CD4-positive, CD25-positive, alpha-beta regulatory T cell (primary cell): ENCODE data around the gene IKZF5. TPM values are rescaled to one million over a fixed set of nuclear protein-coding genes. Genes with fewer than 3 reads are reported as not detected.

ENCODE experiments used
- ATAC-seq, 2 donors: fragments of 150-1000 bp; cut with Tn5 transposase; one replicate each; pipeline ENCODE4 v1.10.0; 2021; ENCODE audit warnings: low read depth in 2 of 2, moderate number of reproducible peaks in 2 of 2, moderate library complexity in 1 of 2
- DNase-seq, 3 donors: peaks; one replicate each; pipeline versions ENCODE4 v3.0.0 to v3.0.0-alpha.2; 2012 to 2022; ENCODE audit warnings: mixed read lengths in 1 of 3
- H3K27ac ChIP-seq: one replicate; pipeline ENCODE4 v1.7.0; 2013; ENCODE audit warnings: mild to moderate bottlenecking, low read length; ENCODE audit not compliant: insufficient read depth, poor library complexity, severe bottlenecking
- H3K27me3 ChIP-seq: one replicate; pipeline ENCODE4 v1.7.0; 2013; ENCODE audit warnings: low read length; ENCODE audit not compliant: control insufficient read depth, insufficient read depth
- H3K36me3 ChIP-seq: one replicate; pipeline ENCODE4 v1.7.0; 2013; ENCODE audit warnings: mild to moderate bottlenecking, low read length, moderate library complexity; ENCODE audit not compliant: control insufficient read depth, insufficient read depth
- H3K4me1 ChIP-seq: 2 replicates; pipeline ENCODE4 v1.7.0; 2013; ENCODE audit warnings: mild to moderate bottlenecking, low read length; ENCODE audit not compliant: insufficient read depth, control insufficient read depth, poor library complexity, severe bottlenecking
- H3K4me3 ChIP-seq: one replicate; pipeline ENCODE4 v1.7.0; 2013; ENCODE audit warnings: low read depth, mild to moderate bottlenecking, low read length, moderate library complexity
- H3K9me3 ChIP-seq, 2 experiments: 1 replicate in 1 of 2; 2 replicates in 1 of 2; pipeline ENCODE4 v1.7.0; 2013; ENCODE audit warnings: low read length in 2 of 2, mild to moderate bottlenecking in 1 of 2, moderate library complexity in 1 of 2; ENCODE audit not compliant: control insufficient read depth in 2 of 2
- H3K27ac Mint-ChIP-seq, 3 donors: one replicate each; pipeline ENCODE4 v1.8.0; 2020 to 2022; ENCODE audit warnings: mild to moderate bottlenecking in 3 of 3, mixed read lengths in 3 of 3, moderate library complexity in 2 of 3
- H3K27me3 Mint-ChIP-seq: one replicate; pipeline ENCODE4 v1.8.0; 2022; ENCODE audit warnings: mild to moderate bottlenecking, mixed read lengths
- H3K36me3 Mint-ChIP-seq: one replicate; pipeline ENCODE4 v1.8.0; 2020; ENCODE audit warnings: mixed read lengths
- H3K4me1 Mint-ChIP-seq, 4 donors: one replicate each; pipeline ENCODE4 v1.8.0; 2020 to 2022; ENCODE audit warnings: mixed read lengths in 4 of 4, mild to moderate bottlenecking in 1 of 4
- H3K4me3 Mint-ChIP-seq, 4 donors: one replicate each; pipeline ENCODE4 v1.8.0; 2020 to 2022; ENCODE audit warnings: mild to moderate bottlenecking in 4 of 4, mixed read lengths in 4 of 4, moderate library complexity in 3 of 4
- H3K9me3 Mint-ChIP-seq, 7 donors: one replicate each; pipeline ENCODE4 v1.8.0; 2020 to 2022; ENCODE audit warnings: mixed read lengths in 7 of 7, mild to moderate bottlenecking in 3 of 7, moderate library complexity in 2 of 7
- polyA plus RNA-seq, 4 donors: library from polyadenylated mRNA; unstranded; fragments of 300-500 nt; fragmentation: Illumina TruSeq; gene quantifications; one replicate each; pipeline ENCODE4 v1.2.3, GENCODE V29; 2021
- total RNA-seq: library from RNA; stranded (reverse); gene quantifications from one replicate; pipeline ENCODE4 v1.2.3, GENCODE V29; 2022

IKZF5 gene
- total and polyA plus RNA-seq, 5 donors from 2014 or later: 15.4 to 50.2 (median 18.7) TPM

GRCh38 chr10:123038782-123039631 lies 30.4 kb upstream of the IKZF5 start:
- no peaks in the 10 kb centered on the region for H3K9me3 Mint-ChIP-seq
- no peaks in the 10 kb centered on the region for H3K4me1 ChIP-seq
- H3K36me3 Mint-ChIP-seq: peaks cover 24% of the 10 kb centered on the region
- DNase-seq (no peak), ATAC-seq (no peak)
- no peak overlapping the region for H3K4me3 Mint-ChIP-seq
- no peaks in the 10 kb centered on the region for H3K9me3 ChIP-seq
- H3K27ac Mint-ChIP-seq: no peak overlapping the region
- H3K36me3 ChIP-seq: peaks cover 22% of the 10 kb centered on the region
- H3K27ac ChIP-seq: no peak overlapping the region
- H3K27me3 Mint-ChIP-seq: no peaks in the 10 kb centered on the region
- H3K4me1 Mint-ChIP-seq: peaks cover 0 to 9% (median 2%) of the 10 kb centered on the region in 4 donors
- H3K27me3 ChIP-seq: no peaks in the 10 kb centered on the region
- no peak overlapping the region for H3K4me3 ChIP-seq

DNA sequence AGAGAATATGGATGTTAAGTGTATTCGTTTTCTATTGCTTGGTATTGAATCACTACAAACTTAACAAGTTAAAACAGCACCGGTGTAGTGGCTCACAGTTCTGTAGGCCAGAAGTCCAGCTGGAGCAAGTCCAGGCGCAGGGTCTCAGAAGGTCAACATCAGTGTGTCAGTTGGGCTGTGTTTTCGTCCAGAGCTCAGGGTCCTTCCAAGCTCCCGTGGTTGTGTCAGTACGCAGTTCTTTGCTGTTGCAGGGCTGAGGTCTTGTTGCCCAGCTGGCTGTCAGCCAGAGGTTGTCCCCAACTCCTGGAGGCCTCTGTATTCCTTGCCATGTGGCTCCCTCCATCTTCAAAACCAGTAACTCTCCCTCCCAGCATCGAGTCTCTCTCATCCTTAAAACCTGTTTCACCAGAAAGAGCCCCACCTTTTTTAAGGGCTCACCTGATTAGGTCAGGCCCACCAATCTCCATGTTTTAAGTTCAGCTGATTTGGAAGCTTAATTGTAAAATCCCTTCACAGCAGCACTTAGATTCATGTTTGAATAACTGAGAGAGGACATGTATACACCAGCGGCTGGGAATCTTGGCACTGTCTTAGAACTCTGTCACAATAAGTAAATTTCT lies 27.0 kb upstream of the IKZF5 start:
- H3K4me1 ChIP-seq: no peaks in the 10 kb centered on the region
- peaks cover 0 to 5% (median 2%) of the 10 kb centered on the region in 4 donors for H3K4me1 Mint-ChIP-seq
- H3K36me3 Mint-ChIP-seq: peaks cover 26% of the 10 kb centered on the region
- H3K4me3 ChIP-seq: no peak overlapping the region
- DNase-seq: no peak
- H3K9me3 Mint-ChIP-seq: no peaks in the 10 kb centered on the region
- no peaks in the 10 kb centered on the region for H3K27me3 ChIP-seq
- no peaks in the 10 kb centered on the region for H3K9me3 ChIP-seq
- H3K36me3 ChIP-seq: peaks cover 18% of the 10 kb centered on the region
- H3K27ac ChIP-seq: no peak overlapping the region
- no peak overlapping the region for H3K27ac Mint-ChIP-seq
- no peak overlapping the region for H3K4me3 Mint-ChIP-seq
- no peaks in the 10 kb centered on the region for H3K27me3 Mint-ChIP-seq
- no peak for ATAC-seq

GRCh38 chr10:123034332-123034731 lies 25.7 kb upstream of the IKZF5 start:
- Mint-ChIP-seq H3K9me3 (peaks cover 0 to under 1% (median 0%) of the 10 kb centered on the region in 7 donors), H3K36me3 (peaks cover 31% of the 10 kb centered on the region), H3K4me3 (no peak overlapping the region), H3K27me3 (no peaks in the 10 kb centered on the region), H3K4me1 (peaks cover 0 to 9% (median 4%) of the 10 kb centered on the region in 4 donors), H3K27ac (no peak overlapping the region)
- H3K27me3 ChIP-seq: no peaks in the 10 kb centered on the region
- H3K4me3 ChIP-seq: no peak overlapping the region
- ATAC-seq (no peak), DNase-seq (no peak)
- H3K36me3 ChIP-seq: peaks cover 18% of the 10 kb centered on the region
- no peak overlapping the region for H3K27ac ChIP-seq
- no peaks in the 10 kb centered on the region for H3K9me3 ChIP-seq
- H3K4me1 ChIP-seq: no peaks in the 10 kb centered on the region

- DNase-seq (no peak), ATAC-seq (no peak)
- no peaks in the 10 kb centered on the region for H3K27me3 ChIP-seq
- H3K27ac Mint-ChIP-seq: no peak overlapping the region
- H3K27me3 Mint-ChIP-seq: no peaks in the 10 kb centered on the region
- no peak overlapping the region for H3K27ac ChIP-seq
- no peaks in the 10 kb centered on the region for H3K9me3 ChIP-seq
- peaks cover 23% of the 10 kb centered on the region for H3K36me3 Mint-ChIP-seq
- peaks cover 0 to 15% (median 4%) of the 10 kb centered on the region in 4 donors for H3K4me1 Mint-ChIP-seq
- no peaks in the 10 kb centered on the region for H3K4me1 ChIP-seq
- no peak overlapping the region for H3K4me3 Mint-ChIP-seq
- H3K4me3 ChIP-seq: no peak overlapping the region
- H3K9me3 Mint-ChIP-seq: peaks cover 0 to 2% (median 0%) of the 10 kb centered on the region in 7 donors
- peaks cover 13% of the 10 kb centered on the region for H3K36me3 ChIP-seq
Measured at GRCh38 chr10:123031124-123031523, 22.5 kb upstream of the IKZF5 start.

GRCh38 chr10:123027861-123028260 lies 19.3 kb upstream of the IKZF5 start:
- no peak overlapping the region for H3K4me3 ChIP-seq
- Mint-ChIP-seq H3K4me3 (no peak overlapping the region), H3K4me1 (peaks cover 6 to 18% (median 10%) of the 10 kb centered on the region in 4 donors), H3K36me3 (peaks cover 12% of the 10 kb centered on the region), H3K27me3 (no peaks in the 10 kb centered on the region), H3K27ac (peak overlapping the region in 1 of 3 donors; percentile 68), H3K9me3 (peaks cover 0 to 2% (median 0%) of the 10 kb centered on the region in 7 donors)
- H3K27ac ChIP-seq: no peak overlapping the region
- H3K36me3 ChIP-seq: peaks cover 3% of the 10 kb centered on the region
- no peaks in the 10 kb centered on the region for H3K27me3 ChIP-seq
- no peak for DNase-seq
- ATAC-seq: no peak
- H3K9me3 ChIP-seq: no peaks in the 10 kb centered on the region
- no peaks in the 10 kb centered on the region for H3K4me1 ChIP-seq

DNA sequence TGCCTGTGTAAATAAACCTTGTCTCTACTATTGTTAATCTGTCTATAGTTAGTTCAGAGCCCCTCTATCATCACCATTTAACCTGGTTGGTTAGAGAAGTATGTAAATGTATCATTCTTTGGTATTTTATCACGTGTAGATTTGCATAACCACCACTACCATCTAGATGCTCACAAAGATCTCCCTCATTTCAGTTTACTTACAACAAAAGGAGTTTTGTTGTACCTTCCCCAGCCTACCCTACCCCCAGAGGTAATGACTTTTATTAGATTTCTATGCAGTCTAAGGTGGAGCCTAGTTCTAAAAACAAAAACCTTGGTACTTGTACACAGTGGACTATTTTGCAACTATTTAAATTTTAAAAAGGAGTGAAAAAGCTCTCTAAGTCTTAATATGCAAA lies 17.7 kb upstream of the IKZF5 start:
- Histone ChIP-seq H3K4me1 (no peaks in the 10 kb centered on the region), H3K9me3 (no peaks in the 10 kb centered on the region), H3K27me3 (no peaks in the 10 kb centered on the region), H3K27ac (no peak overlapping the region), H3K36me3 (peaks cover 3% of the 10 kb centered on the region), H3K4me3 (no peak overlapping the region)
- Mint-ChIP-seq H3K36me3 (peaks cover 10% of the 10 kb centered on the region), H3K9me3 (peaks cover 0 to 2% (median 0%) of the 10 kb centered on the region in 7 donors), H3K27ac (no peak overlapping the region), H3K4me3 (no peak overlapping the region), H3K4me1 (peaks cover 6 to 16% (median 10%) of the 10 kb centered on the region in 4 donors), H3K27me3 (no peaks in the 10 kb centered on the region)
- ATAC-seq (no peak), DNase-seq (no peak)

GRCh38 chr10:123024540-123024939 lies 15.9 kb upstream of the IKZF5 start:
- H3K27ac Mint-ChIP-seq: no peak overlapping the region
- Histone ChIP-seq H3K4me3 (no peak overlapping the region), H3K36me3 (peaks cover 3% of the 10 kb centered on the region), H3K9me3 (no peaks in the 10 kb centered on the region), H3K27ac (no peak overlapping the region), H3K4me1 (no peaks in the 10 kb centered on the region), H3K27me3 (no peaks in the 10 kb centered on the region)
- H3K27me3 Mint-ChIP-seq: no peaks in the 10 kb centered on the region
- peaks cover 0 to 2% (median 0%) of the 10 kb centered on the region in 7 donors for H3K9me3 Mint-ChIP-seq
- H3K4me1 Mint-ChIP-seq: peaks cover 6 to 14% (median 9%) of the 10 kb centered on the region in 4 donors
- no peak overlapping the region for H3K4me3 Mint-ChIP-seq
- DNase-seq: peak in 1 of 3 donors; percentile 49
- ATAC-seq: no peak
- H3K36me3 Mint-ChIP-seq: peaks cover 8% of the 10 kb centered on the region
